ENCODE data around the gene MAP4K5. TPM values are rescaled to one million over a fixed set of nuclear protein-coding genes. Genes with fewer than 3 reads are reported as not detected.

Gene MAP4K5
- polyA plus RNA-seq, 4 donors, result 44.7 to 62.2 (median 55.8) TPM

DNA sequence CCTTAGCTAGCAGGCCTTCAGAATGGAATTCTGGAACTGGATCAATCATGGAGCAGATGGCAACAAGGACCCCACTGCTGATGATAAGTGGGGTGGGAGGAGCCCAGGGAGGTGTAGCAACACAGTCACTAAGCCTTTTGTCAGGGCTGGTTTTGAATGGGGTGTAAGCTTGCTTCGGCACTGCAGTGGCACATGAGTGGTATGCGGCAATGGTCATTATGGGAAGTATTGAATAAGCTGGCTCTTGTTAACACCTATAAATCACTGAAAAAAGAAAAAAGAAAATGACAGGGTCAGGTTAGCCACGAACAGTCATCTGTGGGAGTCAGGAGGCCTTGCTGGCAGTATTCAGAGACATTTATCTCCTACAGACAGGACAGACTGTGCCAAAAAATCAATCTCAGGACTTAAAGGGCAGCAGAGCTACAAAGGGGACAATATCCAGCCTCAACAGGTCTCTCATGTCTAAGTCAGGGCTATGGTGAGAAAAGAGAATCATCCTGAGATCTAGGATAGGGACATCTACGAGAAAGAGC lies 154.8 kb downstream of the MAP4K5 start:
- DNase-seq (ENCODE audit: low read depth in 4 of 4, low spot score in 3 of 4), result no peak

DNA sequence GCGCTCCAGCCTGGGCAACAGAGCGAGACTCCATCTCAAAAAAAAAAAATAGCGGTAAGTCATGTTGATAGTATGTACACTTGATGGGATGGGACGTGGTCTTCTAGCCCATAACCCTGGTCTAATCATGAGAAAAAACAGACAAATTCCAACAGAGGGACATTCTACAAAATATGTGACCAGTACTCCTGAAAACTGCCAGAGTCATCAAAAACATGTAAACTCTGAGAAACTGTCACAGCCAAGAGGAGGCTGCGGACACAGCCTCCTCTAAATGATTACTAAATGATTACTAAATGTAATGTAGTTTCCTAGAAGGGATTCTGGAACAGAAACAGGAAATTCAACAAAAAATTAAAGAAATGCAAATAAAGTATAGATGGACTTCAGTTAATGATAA lies 156.6 kb downstream of the MAP4K5 start:
- DNase-seq (ENCODE audit: low read depth in 4 of 4, low spot score in 3 of 4), result no peak

DNA sequence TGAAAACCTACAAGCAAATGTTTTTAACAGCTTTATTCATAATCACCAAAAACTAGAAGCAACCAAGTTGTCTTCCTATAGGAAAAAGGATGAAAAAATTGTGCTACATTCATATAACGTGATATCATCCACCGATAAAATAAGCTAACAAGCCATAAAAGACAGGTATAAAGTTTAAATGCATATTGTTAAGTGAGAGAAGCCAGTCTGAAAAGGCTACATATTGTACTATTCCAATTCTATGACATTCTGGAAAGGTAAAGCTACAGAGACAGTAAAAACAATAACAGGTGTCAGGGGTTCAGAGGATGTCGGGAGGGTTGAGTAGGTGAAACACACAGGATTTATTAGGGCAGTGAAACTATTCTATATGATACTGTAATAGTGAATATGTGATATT lies 158.4 kb downstream of the MAP4K5 start:
- no peak for DNase-seq (ENCODE audit: low read depth in 4 of 4, low spot score in 3 of 4)

DNA sequence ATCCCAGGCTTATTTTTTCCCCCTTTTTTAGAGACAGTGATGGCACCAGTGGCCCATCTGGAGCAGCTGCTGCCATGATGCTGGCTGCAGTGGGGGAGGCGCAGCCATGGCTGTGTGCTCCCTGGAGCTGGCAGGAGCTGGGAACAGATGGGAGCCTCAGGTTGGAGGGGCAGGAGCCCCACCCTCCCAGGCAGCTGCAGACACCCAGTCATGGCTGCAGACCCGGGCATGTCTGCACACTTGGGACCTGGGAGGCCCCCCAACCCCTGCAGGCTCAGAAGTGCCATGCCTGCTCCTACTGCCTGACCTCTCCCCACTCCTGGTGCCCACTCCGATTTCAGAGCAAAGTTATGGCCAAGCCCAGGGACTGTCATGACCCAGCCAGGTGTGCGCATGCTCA lies 160.8 kb downstream of the MAP4K5 start:
- no peak for DNase-seq (ENCODE audit: low read depth in 4 of 4, low spot score in 3 of 4)

Other genes starting within 250 kb of the MAP4K5 start
- 10 to 100 TPM in 2 of 4 donors, 1 to 10 TPM in 2; 9.4 to 11.5 (median 10.5) TPM for gene L2HGDH, start 220.3 kb downstream of the MAP4K5 start, polyA plus RNA-seq (ENCODE audit: insufficient read length in 4 of 4)
- gene DMAC2L, start 220.2 kb downstream of the MAP4K5 start, polyA plus RNA-seq (ENCODE audit: insufficient read length in 4 of 4), result 10 to 100 TPM; 21.6 to 27.3 (median 23.5) TPM
- gene CDKL1, start 135.7 kb downstream of the MAP4K5 start, polyA plus RNA-seq (ENCODE audit: insufficient read length in 4 of 4), result 1 to 10 TPM; 7.1 to 8.3 (median 7.3) TPM
- 10 to 100 TPM in 1 of 4 donors, 1 to 10 TPM in 3; 7.1 to 10.3 (median 8.9) TPM for gene ATL1, start 27.6 kb upstream of the MAP4K5 start, polyA plus RNA-seq (ENCODE audit: insufficient read length in 4 of 4)
- 10 to 100 TPM; 39.5 to 48.9 (median 47.4) TPM for gene SAV1, start 135.7 kb upstream of the MAP4K5 start, polyA plus RNA-seq (ENCODE audit: insufficient read length in 4 of 4)

Measured in right renal pelvis (tissue), 4 donors.